D721Med (cell line): ENCODE data around the gene PGS1.

Source experiments
- DNase-seq: peaks from one replicate; pipeline ENCODE4 v3.0.0; 2011; ENCODE audit warnings: low spot score; ENCODE audit not compliant: insufficient read length
- FAIRE-seq: peaks from 2 replicates; lab custom pipeline; 2011; peaks lifted over from hg19 to GRCh38; lab: Jason Lieb, UNC
- TF ChIP-seq, protein P1 (sequence below): IDR thresholded peaks from 2 replicates; pipeline ENCODE4 v1.5.1; 2012; ENCODE audit warnings: mild to moderate bottlenecking, control low read depth; ENCODE audit not compliant: insufficient read depth; ENCODE audit errors: missing control alignments

The PGS1 gene

DNA sequence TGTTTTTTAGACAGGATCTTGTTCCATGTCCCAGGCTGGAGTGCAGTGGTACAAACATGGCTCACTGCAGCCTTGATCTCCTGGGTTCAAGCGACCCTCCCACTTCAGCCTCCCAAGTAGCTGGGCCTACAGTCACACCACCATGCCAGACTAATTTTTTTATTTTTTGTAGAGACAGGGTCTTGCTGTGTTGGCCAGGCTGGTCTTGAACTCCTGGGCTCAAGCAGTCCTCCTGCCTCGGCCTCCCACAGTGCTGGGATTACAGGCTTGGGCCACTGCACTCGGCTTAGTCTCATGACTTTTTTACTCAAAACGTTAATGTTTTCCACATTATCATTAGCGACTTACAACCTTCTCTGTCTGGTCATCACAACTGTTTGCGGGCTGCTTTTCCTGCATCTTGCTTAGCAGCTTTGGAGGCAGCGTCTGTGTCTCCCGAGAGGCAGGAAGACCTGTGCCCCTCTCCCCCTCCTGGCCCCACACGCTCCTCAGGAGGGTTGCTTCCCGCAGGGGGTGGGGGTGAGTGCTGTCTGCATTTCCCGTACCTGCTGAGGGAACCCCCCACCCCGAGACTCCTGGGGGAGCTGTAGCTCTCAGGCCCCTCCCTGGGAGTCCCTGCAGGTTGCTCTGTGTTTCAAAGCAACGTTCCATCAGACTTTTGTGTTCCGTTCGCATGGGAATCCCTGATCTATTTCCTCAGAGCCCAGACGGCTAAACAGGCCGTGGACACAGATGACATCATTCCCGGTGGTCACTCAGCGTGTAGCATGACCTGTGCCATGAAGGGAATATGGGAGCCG is 52.6 kb downstream of the PGS1 start:
- DNase-seq (no peak), FAIRE-seq (no peak)
- TF ChIP-seq, protein P1, sequence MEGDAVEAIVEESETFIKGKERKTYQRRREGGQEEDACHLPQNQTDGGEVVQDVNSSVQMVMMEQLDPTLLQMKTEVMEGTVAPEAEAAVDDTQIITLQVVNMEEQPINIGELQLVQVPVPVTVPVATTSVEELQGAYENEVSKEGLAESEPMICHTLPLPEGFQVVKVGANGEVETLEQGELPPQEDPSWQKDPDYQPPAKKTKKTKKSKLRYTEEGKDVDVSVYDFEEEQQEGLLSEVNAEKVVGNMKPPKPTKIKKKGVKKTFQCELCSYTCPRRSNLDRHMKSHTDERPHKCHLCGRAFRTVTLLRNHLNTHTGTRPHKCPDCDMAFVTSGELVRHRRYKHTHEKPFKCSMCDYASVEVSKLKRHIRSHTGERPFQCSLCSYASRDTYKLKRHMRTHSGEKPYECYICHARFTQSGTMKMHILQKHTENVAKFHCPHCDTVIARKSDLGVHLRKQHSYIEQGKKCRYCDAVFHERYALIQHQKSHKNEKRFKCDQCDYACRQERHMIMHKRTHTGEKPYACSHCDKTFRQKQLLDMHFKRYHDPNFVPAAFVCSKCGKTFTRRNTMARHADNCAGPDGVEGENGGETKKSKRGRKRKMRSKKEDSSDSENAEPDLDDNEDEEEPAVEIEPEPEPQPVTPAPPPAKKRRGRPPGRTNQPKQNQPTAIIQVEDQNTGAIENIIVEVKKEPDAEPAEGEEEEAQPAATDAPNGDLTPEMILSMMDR = no peak

DNA sequence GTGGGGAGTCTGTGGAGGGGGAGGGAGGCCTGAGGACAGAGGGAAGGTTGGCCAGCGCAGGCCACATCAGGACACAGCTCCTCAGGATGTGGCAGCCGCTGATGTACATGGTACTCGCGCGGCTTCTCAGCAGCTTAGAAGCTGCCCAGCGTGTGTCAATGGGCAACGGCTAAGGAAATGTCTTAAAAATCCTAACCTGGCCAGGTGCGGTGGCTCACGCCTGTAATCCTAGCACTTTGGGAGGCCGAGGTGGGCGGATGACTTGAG is 53.2 kb downstream of the PGS1 start:
- TF ChIP-seq, protein P1 = no peak
- FAIRE-seq = no peak
- DNase-seq = no peak

DNA sequence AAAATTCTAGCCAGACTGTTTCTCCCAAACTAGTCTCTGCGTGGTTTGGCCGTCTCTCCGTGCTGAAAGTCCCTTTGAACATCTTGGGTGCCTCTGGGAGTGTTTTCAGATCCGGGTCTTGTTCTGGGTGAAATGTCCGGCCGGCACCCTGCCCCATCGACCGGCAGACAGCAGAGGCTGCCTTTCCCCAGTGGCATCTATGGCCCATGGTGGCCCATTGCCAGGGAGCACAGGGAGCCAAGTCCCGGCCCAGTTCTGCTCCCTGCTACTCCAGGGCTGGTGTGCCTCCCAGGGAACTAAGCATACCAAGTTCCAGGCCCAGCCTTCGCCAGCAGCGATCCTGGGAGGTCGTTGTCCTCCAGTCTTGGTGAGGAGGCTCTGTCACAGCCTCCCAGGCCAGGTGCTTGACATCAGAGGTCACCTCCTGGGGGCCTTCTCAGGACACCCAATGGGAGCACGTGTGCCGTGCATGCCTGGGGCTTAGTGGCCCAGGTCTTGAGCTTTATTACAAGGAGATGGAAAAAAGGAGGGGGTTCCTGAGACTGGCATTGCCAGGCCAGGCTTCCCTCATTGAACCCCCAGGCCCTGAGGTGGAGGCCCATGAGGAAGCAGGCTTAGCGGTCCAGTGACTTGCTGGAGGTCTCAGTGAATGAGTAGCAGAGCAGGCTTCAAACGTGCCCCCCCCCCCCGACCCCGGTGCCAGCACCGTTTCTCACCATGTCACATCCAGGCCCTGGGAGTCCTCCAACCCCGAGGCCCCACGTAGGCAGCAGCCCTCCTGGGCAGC is 54.0 kb downstream of the PGS1 start:
- DNase-seq (no peak), FAIRE-seq (no peak)
- TF ChIP-seq, protein P1 = no peak

DNA sequence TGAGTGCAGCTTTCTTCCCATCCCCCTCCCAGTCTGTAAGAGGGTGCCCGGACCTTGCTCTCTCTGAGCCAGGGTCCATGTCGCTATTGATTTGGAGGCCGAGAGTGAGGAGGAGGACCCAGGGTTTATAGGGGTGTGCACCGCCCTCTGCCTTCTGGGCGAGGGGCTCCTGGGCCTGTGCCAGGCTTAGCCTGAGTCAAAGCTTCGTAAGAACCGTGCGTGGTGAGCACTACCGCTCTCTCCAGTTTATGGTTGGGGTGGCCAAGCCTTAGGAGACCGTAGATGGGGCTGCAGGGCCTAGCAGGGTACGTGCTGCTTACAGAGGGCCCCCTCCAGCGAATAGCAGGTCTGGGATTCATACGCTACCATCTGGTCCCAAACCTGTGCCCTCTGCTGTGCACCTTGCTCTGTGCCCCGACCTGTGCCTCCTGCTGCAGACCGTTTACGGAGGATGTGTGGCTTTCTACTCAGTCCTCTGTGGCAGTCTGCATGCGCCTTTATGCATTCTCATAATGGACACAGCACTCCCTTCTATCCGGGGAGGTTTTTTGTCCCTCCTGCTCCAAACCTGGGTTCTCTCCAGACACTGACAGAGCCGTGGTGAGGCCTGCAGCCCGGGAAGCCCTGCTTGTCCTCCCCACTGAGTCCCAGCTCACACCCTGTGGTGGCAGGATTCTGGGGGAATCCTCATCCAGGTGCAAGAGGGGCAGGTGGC is 54.7 kb downstream of the PGS1 start:
- DNase-seq (no peak), FAIRE-seq (no peak)

DNA sequence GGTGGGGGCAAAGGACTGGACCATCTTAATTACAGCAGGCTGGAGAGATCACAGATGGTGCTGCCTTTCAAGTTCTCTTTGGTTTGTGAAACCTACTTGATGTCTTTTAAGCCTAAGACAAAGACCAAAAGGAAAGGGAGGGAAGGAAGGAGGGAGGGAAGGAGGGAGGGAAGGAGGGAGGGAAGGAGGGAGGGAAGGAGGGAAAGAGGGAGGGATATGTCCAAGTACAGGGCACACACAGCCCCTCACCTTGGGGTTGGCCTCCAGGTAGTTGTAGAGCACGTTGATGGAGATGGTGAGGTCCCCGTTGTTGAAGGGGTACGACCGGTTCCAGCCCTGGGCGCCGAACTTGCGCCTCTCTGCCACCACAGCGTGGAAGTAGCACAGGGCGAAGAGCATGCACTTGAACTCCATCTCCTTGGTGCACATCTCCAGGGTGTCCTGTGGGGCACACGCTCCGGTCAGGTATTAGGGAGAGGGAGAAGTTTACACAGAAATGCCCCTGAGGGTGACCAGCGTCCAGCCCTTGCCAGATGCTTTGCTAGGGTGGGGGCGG is 55.4 kb downstream of the PGS1 start:
- DNase-seq (no peak), FAIRE-seq (no peak)
- TF ChIP-seq, protein P1 = no peak

More for the DNA sequence above, 54.7 kb downstream of the PGS1 start:
- TF ChIP-seq, protein P1 = no peak

DNA sequence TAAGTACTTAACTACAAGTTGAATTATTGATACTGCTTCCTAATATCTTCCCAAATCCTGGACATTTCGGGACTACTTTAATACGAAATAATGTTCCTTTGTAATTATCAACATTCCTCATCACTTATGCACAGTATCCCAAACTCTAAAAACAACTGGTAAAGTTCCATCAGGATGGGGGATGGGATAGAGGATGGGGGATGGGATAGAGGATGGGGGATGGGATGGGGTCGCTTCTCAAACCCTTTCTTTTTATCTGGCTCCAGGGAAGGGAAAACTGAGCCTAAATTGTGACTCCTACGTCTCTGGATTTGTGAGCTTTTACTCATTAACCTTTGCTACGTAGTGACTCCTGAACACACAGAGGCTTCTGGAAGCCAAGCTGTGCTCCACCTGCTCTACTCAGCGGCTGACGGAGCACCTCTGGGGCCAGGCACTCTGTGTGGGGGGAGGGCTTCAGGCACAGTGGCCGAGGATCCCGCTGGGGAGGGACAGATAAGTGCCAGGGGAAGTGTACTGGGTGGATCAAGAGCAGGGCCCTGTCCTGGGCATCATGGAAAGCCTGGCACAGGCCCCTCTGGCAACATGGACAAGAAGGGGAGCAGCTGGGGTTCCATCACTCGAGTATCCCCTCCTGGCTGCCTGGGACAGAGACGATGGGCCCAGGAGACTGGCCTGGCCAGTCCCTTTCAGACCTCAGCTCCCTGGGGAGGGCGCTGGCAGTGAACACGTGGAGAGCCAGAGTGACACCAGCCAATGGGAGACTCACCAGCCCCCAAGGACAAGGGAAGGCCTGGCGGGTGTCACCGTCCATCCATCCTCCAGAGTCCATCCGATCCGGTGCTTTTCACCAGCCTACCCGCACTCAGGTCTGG is 56.2 kb downstream of the PGS1 start:
- DNase-seq (no peak), FAIRE-seq (no peak)
- TF ChIP-seq, protein P1 = no peak
